Posterior cingulate gyrus (tissue), 11 donors: Measurements from ENCODE around the gene CBFA2T2.
A peak's percentile ranks its signal among the peaks of the same experiment; 100 is the strongest.

ENCODE experiments used
- DNase-seq, 10 donors: peaks; one replicate each; pipeline versions ENCODE4 v3.0.0 to v3.0.0-alpha.2; 2020 to 2021; ENCODE audit warnings: mixed read lengths in 3 of 10
- intact Hi-C: fragments of 100-400 bp; cut with DNase I; formaldehyde crosslinking; loops from one replicate; pipeline ENCODE4 v1.15.1; 2023

Gene CBFA2T2

GRCh38 chr20:33658929-33659328 lies 169.0 kb downstream of the CBFA2T2 start:
- peak in 1 of 10 donors; percentile 50 for DNase-seq
- intact Hi-C loops = no loop called here

- intact Hi-C loops = no loop called here
- peak in 2 of 10 donors; percentile 60 to 78 for DNase-seq
Observed at GRCh38 chr20:33659341-33660034, 169.6 kb downstream of the CBFA2T2 start.

GRCh38 chr20:33660035-33660684 lies 170.3 kb downstream of the CBFA2T2 start:
- peak in 3 of 10 donors; percentile 50 to 80 (median 70) for DNase-seq
- intact Hi-C loops = no loop called here

- DNase-seq = peak in 1 of 10 donors; percentile 32
- intact Hi-C loops = no loop called here
Observed at GRCh38 chr20:33660685-33661058, 170.8 kb downstream of the CBFA2T2 start.

- peak in 1 of 10 donors; percentile 71 for DNase-seq
- intact Hi-C loops = no loop called here
Observed at GRCh38 chr20:33662172-33662571, 172.3 kb downstream of the CBFA2T2 start, which contains the start of gene C20orf144. Gene C20orf144, plus strand, starts transcription at chr20:33662327. Its CDS starts 19 bp downstream, at chr20:33662346.

GRCh38 chr20:33663161-33664084 lies 173.5 kb downstream of the CBFA2T2 start:
- intact Hi-C loops = no loop called here
- peak in 9 of 10 donors; percentile 69 to 97 (median 81) for DNase-seq

- intact Hi-C loops = no loop called here
- DNase-seq = peak in 1 of 10 donors; percentile 69
Observed at GRCh38 chr20:33664085-33664761, 174.3 kb downstream of the CBFA2T2 start.

GRCh38 chr20:33664762-33665144 lies 174.9 kb downstream of the CBFA2T2 start:
- intact Hi-C loops = loop anchor here (5.0 kb wide), 2 partner anchors 68 to 207 kb away; partner anchors contain the start of gene ZNF341
- peak in 1 of 10 donors; percentile 68 for DNase-seq

- intact Hi-C loops = loop anchor here (5.0 kb wide), 2 partner anchors 66 to 209 kb away; partner anchors contain the start of gene ZNF341
- DNase-seq = peak; percentile 85 to 98 (median 91)
Observed at GRCh38 chr20:33666293-33667244, 176.7 kb downstream of the CBFA2T2 start, which contains the start of gene ACTL10. Gene ACTL10, plus strand, starts transcription at chr20:33666943. Its CDS starts 555 bp downstream, at chr20:33667498.

GRCh38 chr20:33667245-33667675 lies 177.4 kb downstream of the CBFA2T2 start:
- intact Hi-C loops = loop anchor here (5.0 kb wide), 2 partner anchors 65 to 210 kb away; partner anchors contain the start of gene ZNF341
- peak in 3 of 10 donors; percentile 56 to 92 (median 87) for DNase-seq

- intact Hi-C loops = loop anchor here (5.0 kb wide), 2 partner anchors 64 to 211 kb away; partner anchors contain the start of gene ZNF341
- peak; percentile 68 to 97 (median 82) for DNase-seq
Observed at GRCh38 chr20:33667676-33668465, 178.0 kb downstream of the CBFA2T2 start.

GRCh38 chr20:33668466-33669155 lies 178.7 kb downstream of the CBFA2T2 start:
- intact Hi-C loops = loop anchor here (5.0 kb wide), 2 partner anchors 64 to 211 kb away; partner anchors contain the start of gene ZNF341
- DNase-seq = no peak

GRCh38 chr20:33669224-33669623 lies 179.3 kb downstream of the CBFA2T2 start:
- no peak for DNase-seq
- intact Hi-C loops = loop anchor here (5.0 kb wide), 2 partner anchors 63 to 212 kb away; partner anchors contain the start of gene ZNF341

GRCh38 chr20:33669873-33670640 lies 180.2 kb downstream of the CBFA2T2 start:
- intact Hi-C loops = loop anchor here (5.0 kb wide), 2 partner anchors 62 to 213 kb away; partner anchors contain the start of gene ZNF341
- peak in 7 of 10 donors; percentile 70 to 96 (median 84) for DNase-seq

GRCh38 chr20:33670715-33671499 lies 181.0 kb downstream of the CBFA2T2 start:
- intact Hi-C loops = no loop called here
- no peak for DNase-seq
